HG02852 (cell line): Measurements from ENCODE around the gene PGAM5.
A peak's percentile ranks its signal among the peaks of the same experiment; 100 is the strongest.
"Not testable (repeated sequence)": the region's sequence is repeated elsewhere in the genome, so short reads cannot be mapped to it uniquely, and the experiment has no call there.

Experiments used
- ATAC-seq: cut with Tn5 transposase; IDR thresholded peaks from one replicate; pipeline ENCODE4 v1.9.1; 2021; ENCODE audit warnings: mild to moderate bottlenecking, moderate library complexity; ENCODE audit not compliant: unreplicated experiment

The PGAM5 gene

GRCh38 chr12:132687211-132688164, 23.2 kb upstream of the PGAM5 start, which contains the start of the genes POLE and PXMP2:
POLE (minus strand) TSS chr12:132687342; CDS start chr12:132687315, 27 bp downstream.
PXMP2 (plus strand) TSS chr12:132687587; CDS start chr12:132687671, 84 bp downstream.
- peak; percentile 85 for ATAC-seq

DNA sequence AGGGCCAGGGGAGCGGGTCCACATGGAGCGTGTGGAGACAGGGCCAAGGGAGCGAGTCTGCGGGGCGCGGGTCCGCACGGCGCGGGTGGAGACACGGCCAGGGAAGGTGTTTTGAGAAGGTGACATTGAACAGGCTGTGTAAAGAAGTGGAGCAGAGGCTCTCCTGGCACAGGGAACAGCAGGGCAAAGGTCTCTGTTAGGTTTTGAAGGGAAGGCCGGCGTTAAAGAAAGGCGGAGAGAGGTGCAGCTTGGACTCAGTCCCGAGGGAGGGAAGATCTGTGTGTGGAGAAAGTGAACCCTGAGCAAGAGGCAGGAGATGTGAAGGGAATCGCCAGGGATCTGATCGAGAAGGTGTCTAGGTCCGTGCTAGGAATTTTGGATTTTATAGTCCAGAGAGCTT, 21.4 kb upstream of the PGAM5 start:
- ATAC-seq, result no peak

GRCh38 chr12:132690112-132690511, 20.5 kb upstream of the PGAM5 start:
- ATAC-seq, result no peak

DNA sequence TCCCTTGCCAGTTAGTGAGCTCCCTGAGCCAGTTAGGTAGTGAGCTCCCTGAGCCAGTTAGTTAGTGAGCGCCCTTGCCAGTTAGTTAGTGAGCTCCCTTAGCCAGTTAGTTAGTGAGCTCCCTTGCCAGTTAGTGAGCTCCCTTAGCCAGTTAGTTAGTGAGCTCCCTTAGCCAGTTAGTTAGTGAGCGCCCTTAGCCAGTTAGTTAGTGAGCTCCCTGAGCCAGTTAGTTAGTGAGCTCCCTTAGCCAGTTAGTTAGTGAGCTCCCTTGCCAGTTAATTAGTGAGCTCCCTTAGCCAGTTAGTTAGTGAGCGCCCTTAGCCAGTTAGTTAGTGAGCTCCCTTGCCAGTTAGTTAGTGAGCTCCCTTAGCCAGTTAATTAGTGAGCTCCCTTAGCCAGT, 18.6 kb upstream of the PGAM5 start:
- not testable (repeated sequence) for ATAC-seq

GRCh38 chr12:132694888-132695287, 15.8 kb upstream of the PGAM5 start:
- ATAC-seq, result not testable (repeated sequence)

DNA sequence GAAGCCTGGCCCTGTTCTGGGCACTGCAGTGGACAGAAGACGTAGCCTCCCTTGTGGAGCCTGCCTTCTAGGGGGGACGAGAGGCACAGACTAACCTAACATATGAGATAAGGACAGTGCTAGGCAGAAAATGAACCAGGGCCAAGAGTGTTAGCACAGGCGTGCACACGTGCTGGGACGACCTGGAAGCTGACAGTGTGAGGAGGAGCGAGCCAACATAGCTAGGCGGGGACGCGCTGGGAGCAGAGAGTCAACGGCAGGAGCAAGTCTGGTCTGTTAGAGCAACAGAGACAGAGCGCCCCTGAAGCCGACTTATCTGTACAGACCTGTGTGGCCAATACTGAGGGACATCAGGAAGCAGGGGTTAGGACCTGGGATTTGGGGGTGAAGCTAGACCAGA, 15.2 kb upstream of the PGAM5 start:
- no peak for ATAC-seq

- no peak for ATAC-seq
Observed at GRCh38 chr12:132698341-132698740, 12.3 kb upstream of the PGAM5 start.

- peak; percentile 51 for ATAC-seq
Observed at GRCh38 chr12:132700212-132700822, 10.3 kb upstream of the PGAM5 start.

DNA sequence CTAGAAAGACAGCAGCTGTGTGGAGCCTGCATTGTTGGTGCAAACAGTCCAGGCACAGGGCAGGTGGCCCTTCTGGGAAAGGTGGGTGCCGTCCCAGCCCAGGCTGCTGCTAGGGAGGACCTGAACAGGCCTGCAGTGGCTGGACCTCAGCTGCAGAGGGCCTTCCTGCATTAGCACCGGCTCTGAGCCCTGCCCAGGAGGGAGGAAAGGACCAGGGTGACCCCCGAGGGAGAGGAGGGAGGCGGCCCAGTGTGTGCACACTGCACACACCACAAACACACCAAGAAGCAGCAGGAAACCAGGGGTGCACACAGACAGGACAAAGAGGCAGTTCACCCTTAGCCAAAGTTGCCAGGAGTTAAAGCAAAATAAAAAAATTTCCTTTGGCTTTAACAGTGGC, 8.0 kb upstream of the PGAM5 start:
- no peak for ATAC-seq

DNA sequence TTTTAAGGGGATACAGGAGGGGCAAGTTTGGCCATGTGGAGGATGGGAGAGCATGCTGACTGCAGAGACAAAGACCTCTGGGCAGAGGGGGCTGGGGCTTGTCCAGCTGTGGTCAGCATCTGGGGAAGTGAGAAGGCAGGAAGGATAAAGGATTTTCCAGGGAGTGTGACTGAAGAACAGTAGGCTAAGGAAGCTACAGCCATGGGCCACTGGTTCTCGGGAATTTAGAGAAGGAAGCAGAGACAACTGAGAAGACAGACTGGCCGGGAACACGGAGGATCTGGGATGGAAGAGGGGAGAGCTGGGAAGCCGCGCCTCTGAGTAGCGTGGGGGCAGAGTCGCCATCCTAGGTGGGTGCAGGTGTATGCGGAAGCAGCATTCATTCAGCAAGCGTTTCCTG, 7.0 kb upstream of the PGAM5 start:
- ATAC-seq, result no peak

DNA sequence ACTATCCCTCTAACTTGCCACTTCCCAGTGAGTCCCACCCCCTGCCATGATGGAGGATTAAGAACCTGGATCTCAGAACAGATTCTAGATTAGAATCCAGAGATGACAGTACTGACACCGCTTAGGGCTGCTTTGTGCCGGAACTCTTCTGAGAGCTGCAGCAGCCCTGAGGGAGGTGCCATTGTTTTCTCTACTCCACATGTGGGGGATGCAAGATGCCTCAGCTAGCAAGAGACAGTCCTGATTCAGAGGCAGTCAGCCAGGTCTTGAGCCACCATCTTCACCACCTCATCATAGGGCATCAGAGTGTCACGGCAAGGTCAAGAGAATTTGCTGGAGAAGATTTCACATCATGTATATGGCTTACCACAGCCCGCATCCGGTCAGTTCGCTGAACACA, 3.4 kb upstream of the PGAM5 start:
- no peak for ATAC-seq

- ATAC-seq, result no peak
Observed at GRCh38 chr12:132708150-132708549, 2.5 kb upstream of the PGAM5 start.

DNA sequence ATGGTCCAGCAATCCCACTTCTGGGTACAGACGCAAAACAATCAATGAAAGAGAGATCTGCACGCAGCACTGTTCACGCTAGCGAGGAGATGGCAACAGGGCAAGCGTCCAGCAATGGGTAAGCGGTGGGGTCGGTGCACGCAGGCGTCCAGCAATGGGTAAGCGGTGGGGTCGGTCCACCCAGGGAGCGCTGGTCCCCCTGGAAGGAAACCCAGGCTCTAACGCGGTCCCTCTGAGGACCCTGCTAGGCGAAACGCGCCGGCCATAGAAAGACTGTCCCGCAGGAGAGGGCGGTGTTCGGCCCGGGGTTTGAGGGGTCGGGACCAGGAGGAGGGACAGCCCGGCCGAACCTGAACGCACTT, 618 bp upstream of the PGAM5 start:
- ATAC-seq, result peak; percentile 35

GRCh38 chr12:132711080-132711843, 620 bp downstream of the PGAM5 start:
- ATAC-seq, result peak; percentile 18

GRCh38 chr12:132713123-132713522, 2.5 kb downstream of the PGAM5 start:
- no peak for ATAC-seq

GRCh38 chr12:132715874-132716273, 5.2 kb downstream of the PGAM5 start:
- ATAC-seq, result no peak

DNA sequence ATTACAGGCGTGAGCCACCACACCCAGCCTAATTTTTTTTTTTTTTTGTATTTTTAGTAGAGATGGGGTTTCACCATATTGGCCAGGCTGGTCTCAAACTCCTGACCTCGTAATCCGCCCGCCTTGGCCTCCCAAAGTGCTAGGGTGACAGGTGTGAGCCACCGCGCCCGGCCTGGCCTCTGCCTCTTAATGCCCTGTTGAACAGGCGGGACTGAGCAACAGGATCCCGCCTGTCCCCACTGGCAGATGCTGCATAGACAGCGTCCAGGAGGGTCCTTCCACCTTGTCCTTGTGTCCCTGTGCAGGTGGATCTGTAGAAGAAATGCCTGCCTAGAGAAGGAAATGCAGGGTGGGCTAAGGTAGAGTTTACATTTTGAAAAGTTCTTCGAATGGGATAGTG, 5.7 kb downstream of the PGAM5 start:
- ATAC-seq, result no peak

DNA sequence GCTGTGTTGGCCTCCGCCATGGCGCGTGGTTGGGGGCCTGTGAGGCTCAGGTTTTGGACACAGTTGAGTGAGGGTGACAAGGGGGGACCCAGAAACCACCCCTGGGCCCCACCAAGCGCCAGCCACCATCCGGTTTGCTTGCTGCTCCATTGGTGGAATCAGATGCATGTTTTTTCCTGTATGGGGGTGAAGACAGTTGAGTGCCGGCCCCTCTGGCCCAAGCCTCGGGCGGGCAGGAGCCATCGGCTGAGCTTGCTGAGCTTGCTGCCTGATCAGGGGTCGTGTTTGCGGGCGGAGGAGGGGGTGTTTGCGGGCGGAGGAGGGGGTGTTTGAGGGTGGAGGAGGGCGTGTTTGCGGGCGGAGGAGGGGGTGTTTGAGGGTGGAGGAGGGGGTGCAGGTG, 6.4 kb downstream of the PGAM5 start:
- no peak for ATAC-seq

DNA sequence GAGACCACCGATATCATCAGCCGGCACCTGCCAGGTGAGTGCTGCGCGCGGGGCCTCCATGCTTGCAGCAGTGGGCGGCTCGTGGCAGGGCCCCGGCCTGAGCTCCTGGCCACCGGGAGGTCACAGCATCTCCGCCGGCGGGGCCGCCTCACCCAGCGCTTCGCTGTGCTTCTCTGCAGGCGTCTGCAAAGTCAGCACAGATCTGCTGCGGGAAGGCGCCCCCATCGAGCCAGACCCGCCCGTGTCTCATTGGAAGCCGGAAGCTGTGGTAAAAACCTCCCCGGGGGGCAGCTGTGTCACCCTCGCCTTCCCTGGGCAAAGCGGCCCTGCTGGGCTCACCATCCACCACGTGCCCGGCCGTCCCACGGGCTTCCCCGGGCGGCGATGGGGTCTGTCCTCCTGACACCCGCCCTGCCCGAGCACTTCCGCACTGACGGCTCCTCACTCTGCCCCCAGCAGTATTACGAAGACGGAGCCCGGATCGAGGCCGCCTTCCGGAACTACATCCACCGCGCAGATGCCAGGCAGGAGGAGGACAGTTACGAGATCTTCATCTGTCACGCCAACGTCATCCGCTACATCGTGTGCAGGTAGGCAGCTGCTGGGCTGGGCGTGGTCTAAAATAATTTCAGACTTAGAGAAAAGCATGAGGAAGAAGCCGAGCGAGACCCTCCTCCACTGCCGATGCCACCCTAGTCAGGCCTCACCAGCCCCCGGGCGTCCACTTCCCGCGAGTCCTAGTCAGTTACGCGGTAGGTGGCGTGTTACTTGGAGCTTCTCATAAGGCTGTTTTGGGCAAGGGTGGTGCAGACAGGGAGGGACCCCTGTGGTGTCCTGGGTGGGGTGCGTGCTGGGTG, 7.1 kb downstream of the PGAM5 start:
- no peak for ATAC-seq

DNA sequence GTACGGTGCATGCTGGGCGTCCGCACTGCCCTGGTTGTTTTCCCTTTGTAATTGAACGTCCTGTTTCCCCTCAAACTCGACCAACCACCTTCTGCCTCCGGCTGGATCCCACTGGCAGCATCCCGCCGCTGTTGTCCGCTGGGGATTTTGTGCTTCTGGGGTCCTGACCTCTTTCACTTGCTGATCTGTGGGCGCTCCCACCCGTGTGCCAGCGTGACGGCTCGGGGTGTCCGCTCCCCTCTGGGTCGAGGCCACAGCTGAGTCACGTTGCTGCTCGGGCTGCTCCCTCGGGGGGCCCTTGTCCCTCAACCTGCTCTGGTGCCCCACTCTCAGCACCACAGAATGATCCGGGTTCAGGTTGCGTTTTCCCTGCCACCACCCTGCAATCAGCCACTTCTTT, 8.0 kb downstream of the PGAM5 start:
- ATAC-seq, result no peak
